ENCODE measurements around the gene PPP6R2.

PPP6R2 gene

GRCh38 chr22:50305393-50305922, 37.7 kb upstream of the PPP6R2 start:
- DNase-seq (ENCODE audit: low spot score) = no peak

- peak; percentile 52 for DNase-seq (ENCODE audit: low spot score)
These were observed 37.1 kb upstream of the PPP6R2 start for GRCh38 chr22:50305923-50306566.

- DNase-seq (ENCODE audit: low spot score) = peak; percentile 66
These were observed 36.1 kb upstream of the PPP6R2 start, which contains the start of gene PLXNB2 for GRCh38 chr22:50306753-50307749. Gene PLXNB2 (minus strand): TSS chr22:50307646. CDS start chr22:50290584, 17,062 bp downstream.

GRCh38 chr22:50307890-50308596, 35.1 kb upstream of the PPP6R2 start:
- DNase-seq (ENCODE audit: low spot score) = no peak

- no peak for DNase-seq (ENCODE audit: low spot score)
These were observed 34.6 kb upstream of the PPP6R2 start for GRCh38 chr22:50308597-50308935.

GRCh38 chr22:50308986-50309600, 34.0 kb upstream of the PPP6R2 start:
- DNase-seq (ENCODE audit: low spot score) = no peak

- DNase-seq (ENCODE audit: low spot score) = no peak
These were observed 33.5 kb upstream of the PPP6R2 start for GRCh38 chr22:50309601-50309991.

- DNase-seq (ENCODE audit: low spot score) = no peak
These were observed 33.0 kb upstream of the PPP6R2 start for GRCh38 chr22:50310031-50310722.

- DNase-seq (ENCODE audit: low spot score) = no peak
These were observed 32.1 kb upstream of the PPP6R2 start for GRCh38 chr22:50310949-50311444.

GRCh38 chr22:50311606-50312351, 31.3 kb upstream of the PPP6R2 start:
- DNase-seq (ENCODE audit: low spot score) = no peak

- DNase-seq (ENCODE audit: low spot score) = no peak
These were observed 30.8 kb upstream of the PPP6R2 start for GRCh38 chr22:50312371-50312770.

- no peak for DNase-seq (ENCODE audit: low spot score)
These were observed 30.1 kb upstream of the PPP6R2 start for GRCh38 chr22:50313021-50313420.

- DNase-seq (ENCODE audit: low spot score) = no peak
These were observed 29.5 kb upstream of the PPP6R2 start for GRCh38 chr22:50313600-50313999.

GRCh38 chr22:50314081-50314454, 29.1 kb upstream of the PPP6R2 start:
- no peak for DNase-seq (ENCODE audit: low spot score)

GRCh38 chr22:50314455-50315288, 28.5 kb upstream of the PPP6R2 start:
- peak; percentile 73 for DNase-seq (ENCODE audit: low spot score)

- peak; percentile 27 for DNase-seq (ENCODE audit: low spot score)
These were observed 27.6 kb upstream of the PPP6R2 start for GRCh38 chr22:50315289-50316113.

- DNase-seq (ENCODE audit: low spot score) = no peak
These were observed 26.7 kb upstream of the PPP6R2 start for GRCh38 chr22:50316114-50317065.

Measured in germinal center (tissue), 1 donor.